H1 (cell line): ENCODE results near the gene SLC12A6.

Experiments used
- BRCA1 ChIP-seq: IDR thresholded peaks from 2 replicates; pipeline ENCODE4 v1.6.1; 2012; ENCODE audit warnings: low read depth, low read length, improper control_type of control experiment
- CBX8 ChIP-seq: fragments of 300-800, 300-1000 bp; sonication (generic); IDR thresholded peaks from 2 replicates; pipeline ENCODE4 v1.7.1; 2016; ENCODE audit warnings: low read depth, low read length, borderline replicate concordance
- CHD1 ChIP-seq: IDR thresholded peaks from 2 replicates; pipeline ENCODE4 v1.6.1; 2012; ENCODE audit warnings: low read depth, low read length, improper control_type of control experiment
- KDM1A ChIP-seq: fragments of 200-600, 300-600 bp; sonication (generic); IDR thresholded peaks from 2 replicates; pipeline ENCODE4 v1.7.1; 2016; ENCODE audit warnings: mild to moderate bottlenecking, low read length, borderline replicate concordance
- MAX ChIP-seq: IDR thresholded peaks from 2 replicates; pipeline ENCODE4 v1.6.1; 2012; ENCODE audit warnings: inconsistent platforms
- POLR2AphosphoS5 ChIP-seq: IDR thresholded peaks from 2 replicates; pipeline ENCODE4 v1.6.1; 2011; ENCODE audit warnings: low read depth, low read length
- TF ChIP-seq, protein P1 (sequence below): IDR thresholded peaks from 2 replicates; pipeline ENCODE4 v1.6.1; 2012; ENCODE audit warnings: low read length, inconsistent platforms

DNA sequence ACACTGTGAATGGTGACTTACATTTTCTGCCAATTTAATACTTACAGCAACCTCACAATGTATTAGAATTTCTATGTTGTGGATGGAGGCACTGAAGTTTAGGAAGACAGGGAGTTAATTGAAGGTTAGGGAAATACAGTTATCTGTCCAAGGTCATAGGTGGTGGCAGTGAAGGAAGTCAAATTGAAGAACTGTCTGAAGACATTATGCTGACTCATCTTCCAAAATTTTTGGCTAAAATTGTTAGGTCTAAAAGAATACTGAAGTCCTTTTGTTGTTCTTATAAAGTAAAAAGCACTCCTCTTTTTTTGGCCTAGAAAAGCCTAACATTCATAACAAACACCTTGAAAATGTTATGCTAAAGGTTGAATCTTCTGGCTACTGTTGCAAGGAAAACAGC lies 85.0 kb downstream of the SLC12A6 start:
- TF ChIP-seq, protein P1, sequence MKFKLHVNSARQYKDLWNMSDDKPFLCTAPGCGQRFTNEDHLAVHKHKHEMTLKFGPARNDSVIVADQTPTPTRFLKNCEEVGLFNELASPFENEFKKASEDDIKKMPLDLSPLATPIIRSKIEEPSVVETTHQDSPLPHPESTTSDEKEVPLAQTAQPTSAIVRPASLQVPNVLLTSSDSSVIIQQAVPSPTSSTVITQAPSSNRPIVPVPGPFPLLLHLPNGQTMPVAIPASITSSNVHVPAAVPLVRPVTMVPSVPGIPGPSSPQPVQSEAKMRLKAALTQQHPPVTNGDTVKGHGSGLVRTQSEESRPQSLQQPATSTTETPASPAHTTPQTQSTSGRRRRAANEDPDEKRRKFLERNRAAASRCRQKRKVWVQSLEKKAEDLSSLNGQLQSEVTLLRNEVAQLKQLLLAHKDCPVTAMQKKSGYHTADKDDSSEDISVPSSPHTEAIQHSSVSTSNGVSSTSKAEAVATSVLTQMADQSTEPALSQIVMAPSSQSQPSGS = no peak
- TF ChIP-seq POLR2AphosphoS5 (no peak), KDM1A (no peak), CHD1 (no peak), CBX8 (no peak), BRCA1 (no peak), MAX (no peak)
